GM18505 (cell line): ENCODE data around the gene TRIM69.
"Not testable (repeated sequence)": the region's sequence is repeated elsewhere in the genome, so short reads cannot be mapped to it uniquely, and the experiment has no call there.

Experiments used
- ATAC-seq: cut with Tn5 transposase; IDR thresholded peaks from one replicate; pipeline ENCODE4 v1.9.1; 2021; ENCODE audit not compliant: unreplicated experiment
- POLR2A ChIP-seq: IDR thresholded peaks from 4 replicates; pipeline ENCODE4 v1.6.1; 2011; ENCODE audit warnings: borderline replicate concordance; ENCODE audit not compliant: insufficient read depth, insufficient read length; ENCODE audit errors: extremely low read depth

TRIM69 gene

DNA sequence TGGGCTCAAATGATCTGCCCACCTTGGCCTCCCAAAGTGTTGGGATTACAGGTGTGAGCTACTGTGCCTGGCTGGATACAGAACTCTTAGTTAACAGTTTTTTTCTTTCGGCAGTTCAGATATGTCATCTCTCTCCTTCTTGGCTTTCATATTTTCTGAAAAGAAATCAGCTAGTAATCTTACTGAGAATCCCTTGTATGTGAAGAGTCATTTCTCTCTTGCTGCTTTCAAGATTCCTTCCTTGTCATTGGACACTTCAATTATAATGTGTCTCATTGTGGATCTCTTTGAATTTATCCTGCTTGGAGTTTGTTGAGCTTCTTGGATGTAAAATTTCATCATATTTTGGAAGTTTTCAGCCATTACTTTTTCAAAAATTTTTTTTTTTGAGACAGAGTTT is 17.0 kb downstream of the TRIM69 start:
- TF ChIP-seq POLR2A: no peak
- ATAC-seq: no peak

DNA sequence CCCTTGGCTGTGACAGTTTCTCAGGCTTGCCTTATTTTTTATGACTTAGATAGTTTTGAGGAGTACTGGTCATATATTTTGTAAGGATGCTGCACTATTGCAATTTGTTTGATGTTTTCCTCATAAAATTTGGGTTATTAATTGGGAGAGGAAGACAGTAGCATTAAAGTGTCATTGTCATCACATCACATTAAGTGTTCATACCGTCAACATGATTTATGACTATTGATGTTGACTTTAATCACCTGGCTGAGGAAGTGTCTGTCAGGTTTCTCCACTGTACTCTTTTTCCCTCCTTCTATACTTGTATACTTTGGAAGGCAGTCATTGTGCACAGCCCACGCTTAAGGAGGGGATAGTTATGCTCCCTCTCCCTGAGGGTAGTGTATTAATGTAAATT is 26.9 kb downstream of the TRIM69 start:
- no peak for ATAC-seq
- no peak for TF ChIP-seq POLR2A

DNA sequence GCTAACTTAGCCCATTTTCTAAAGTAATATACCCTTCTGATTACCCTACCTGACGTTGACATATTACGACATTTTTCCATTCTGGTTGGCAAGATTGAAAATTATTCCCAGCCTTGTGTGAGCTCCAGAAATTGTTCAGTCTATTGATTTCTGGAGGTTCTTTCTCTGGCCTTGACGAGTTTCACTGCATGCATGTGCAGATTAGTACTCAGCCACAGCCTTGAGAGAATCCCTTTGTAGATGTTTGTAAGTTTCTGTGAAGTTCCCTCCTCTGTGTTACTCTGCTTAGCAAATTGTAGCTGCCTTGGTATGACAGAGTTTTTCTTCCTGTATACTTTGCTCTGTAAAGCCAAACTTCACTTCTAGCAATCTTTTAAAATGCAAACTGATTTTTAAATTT is 27.5 kb downstream of the TRIM69 start:
- TF ChIP-seq POLR2A: no peak
- no peak for ATAC-seq

DNA sequence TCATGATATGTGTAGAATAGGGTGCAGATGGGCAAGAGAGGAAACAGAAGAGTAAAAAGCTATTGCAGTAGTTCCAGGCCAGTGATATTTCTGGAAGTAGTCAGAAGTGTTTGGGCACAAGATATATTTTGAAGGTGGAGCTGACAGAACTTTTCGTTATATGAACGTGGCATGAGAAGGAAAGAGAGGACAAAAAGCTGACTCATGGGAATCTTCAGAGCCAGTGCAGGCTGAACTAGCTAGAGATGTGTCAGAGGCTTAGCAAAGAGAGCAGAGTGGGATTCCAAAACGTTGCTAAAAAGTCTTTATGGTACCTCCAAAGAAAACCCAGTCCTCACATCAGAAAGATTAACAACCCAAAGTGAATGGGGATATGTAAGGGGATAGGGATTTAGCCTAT is 28.7 kb downstream of the TRIM69 start:
- no peak for ATAC-seq
- TF ChIP-seq POLR2A: no peak

DNA sequence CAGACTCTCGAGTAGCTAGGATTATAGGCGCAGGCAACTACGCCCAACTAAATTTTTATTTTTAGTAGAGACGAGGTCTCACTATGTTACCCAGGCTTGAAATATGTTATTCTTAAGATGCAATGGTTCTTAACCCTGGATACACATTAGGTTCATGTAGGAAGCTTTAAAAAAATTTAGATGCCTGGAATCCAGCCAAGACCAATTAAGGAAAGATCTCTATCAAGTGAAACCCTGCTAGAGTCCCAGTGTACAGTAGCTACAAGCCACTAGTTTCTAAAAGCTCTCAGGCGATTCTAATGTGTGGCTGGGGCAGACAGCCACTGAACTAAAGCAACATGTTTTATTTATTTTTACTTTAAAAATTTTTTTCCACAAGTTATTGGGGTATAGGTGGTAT is 33.2 kb downstream of the TRIM69 start:
- ATAC-seq: no peak
- no peak for TF ChIP-seq POLR2A

DNA sequence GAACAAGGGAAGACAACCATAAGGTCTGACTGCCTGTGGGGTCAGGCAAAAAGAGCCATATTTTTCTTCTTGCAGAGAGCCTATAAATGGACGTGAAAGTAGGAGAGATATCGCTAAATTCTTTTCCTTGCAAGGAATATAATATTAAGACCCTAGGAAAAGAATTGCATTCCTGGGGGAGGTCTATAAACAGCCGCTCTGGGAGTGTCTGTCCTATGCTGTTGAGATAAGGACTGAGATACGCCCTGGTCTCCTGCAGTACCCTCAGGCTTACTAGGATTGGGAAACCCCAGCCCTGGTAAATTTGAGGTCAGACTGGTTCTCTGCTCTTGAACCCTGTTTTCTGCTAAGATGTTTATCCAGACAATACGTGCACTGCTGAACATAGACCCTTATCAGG is 34.4 kb downstream of the TRIM69 start:
- not testable (repeated sequence) for ATAC-seq

DNA sequence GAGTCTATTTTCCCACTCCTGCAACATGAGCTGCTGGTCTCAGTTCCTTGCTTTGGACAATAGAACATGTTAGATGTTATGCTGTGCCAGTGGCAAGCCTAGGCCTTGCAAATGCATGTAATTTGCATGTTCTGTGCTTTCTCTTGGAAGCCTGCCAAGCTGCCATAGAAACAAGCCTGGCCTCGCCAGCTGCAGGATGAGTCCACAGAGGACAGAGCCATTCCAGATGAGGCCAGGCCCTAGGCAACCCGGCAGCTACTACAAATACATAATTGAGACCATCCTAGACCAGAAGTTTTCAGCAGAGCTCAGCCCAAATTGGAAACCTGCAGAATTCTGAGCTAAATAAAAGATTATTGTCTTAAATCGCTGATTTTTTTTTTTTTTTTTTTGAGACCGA is 39.6 kb downstream of the TRIM69 start:
- no peak for ATAC-seq
- TF ChIP-seq POLR2A: no peak

DNA sequence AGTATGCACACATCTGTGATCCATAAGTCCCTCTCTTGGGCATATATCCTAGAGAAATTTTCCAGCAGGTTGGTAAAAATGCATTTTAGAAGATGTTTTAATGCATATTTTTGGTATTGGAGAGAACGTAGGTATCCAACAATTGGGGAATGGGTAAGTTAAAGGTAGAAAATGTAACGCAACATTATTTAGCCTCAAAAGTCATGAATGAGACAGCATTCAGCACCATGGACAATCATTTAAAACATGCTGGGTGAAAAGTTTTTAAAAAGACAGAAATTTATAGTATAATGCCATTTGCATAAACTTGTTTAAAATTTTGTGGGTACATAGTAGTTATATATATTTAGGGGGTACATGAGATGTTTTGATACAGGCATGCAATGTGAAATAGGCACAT is 43.4 kb downstream of the TRIM69 start:
- ATAC-seq: no peak

DNA sequence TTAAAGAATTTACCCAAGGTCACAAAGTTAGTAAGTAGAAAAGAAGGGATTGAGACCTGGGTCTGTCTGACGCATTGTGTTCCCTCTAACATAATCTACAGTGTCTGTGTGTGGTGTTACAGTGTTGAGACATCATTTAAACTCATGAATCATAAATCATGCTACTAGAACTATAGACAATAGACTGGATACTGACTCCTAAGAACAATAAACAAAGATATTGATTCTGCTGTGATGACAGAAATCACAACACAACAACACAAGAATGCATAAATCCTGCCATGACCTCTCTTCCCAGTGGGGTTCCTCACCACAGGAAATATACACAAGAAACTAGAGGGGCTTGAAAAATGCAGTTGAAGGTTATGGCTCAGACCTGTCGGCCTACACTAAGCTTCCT is 44.3 kb downstream of the TRIM69 start:
- TF ChIP-seq POLR2A: no peak
- ATAC-seq: no peak

More for the DNA sequence above, 43.4 kb downstream of the TRIM69 start:
- TF ChIP-seq POLR2A: no peak

DNA sequence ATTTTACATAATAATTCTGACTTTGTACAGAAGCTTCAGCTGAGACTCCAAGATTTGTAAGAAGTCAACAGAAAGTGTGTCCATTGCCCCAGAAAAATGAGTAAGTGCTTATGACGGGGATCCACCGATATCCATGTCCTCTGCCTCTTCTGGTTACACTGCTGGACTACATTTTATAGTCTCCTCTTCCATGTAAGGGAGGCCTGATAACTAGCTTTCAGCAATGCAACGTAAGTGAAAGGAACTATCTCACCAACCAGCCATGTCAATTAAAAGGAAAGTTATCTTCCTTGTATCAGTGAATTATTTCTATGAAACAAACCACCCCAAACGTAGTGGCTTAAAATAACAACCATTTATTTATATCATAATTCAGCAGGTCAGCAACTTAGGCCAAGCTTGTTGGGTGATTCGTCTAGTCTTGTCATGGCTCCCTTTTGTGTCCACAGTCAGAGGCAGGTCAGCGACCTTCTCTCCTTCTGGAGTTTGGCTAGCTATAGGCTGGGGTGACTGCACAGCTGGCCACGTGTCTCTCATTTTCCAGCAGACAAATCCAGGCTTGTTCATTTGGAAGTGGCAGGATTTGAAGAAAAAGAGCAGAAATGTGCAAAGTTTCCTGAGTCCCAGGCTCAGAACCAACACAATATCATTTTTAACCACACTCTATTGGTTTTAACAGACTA is 44.9 kb downstream of the TRIM69 start:
- no peak for ATAC-seq
- no peak for TF ChIP-seq POLR2A

DNA sequence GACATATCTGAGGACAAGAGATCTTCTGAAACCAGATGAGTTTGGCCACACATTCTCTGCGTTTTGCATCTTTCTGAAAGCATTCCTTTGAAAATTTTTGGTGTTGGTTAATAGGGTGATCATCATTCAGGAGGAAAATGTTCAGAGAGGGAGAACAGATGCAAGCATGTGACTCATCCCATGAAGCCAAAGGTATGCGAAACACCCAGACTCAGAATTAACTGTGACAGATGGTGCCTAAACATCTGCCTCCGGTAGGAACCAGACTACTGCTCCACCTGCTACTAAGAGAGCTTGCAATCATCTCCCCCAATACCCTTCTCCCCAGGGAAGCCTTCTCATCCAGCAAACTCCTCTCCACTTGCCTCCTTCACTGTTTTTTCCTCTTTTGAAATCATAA is 46.2 kb downstream of the TRIM69 start:
- ATAC-seq: no peak
- no peak for TF ChIP-seq POLR2A

DNA sequence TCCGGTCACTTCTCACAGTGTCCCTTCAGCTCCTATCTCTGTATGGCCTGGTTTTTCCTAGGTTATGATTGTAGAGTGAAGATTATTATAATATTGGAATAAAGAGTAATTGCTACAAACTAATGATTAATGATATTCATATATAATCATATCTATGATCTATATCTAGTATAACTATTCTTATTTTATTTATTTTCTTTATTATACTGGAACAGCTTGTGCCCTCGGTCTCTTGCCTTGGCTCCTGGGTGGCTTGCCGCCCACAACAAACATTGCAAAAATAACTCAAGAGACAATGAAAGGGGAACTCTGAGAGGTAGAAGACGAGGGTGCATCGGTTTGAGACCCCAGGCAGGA is 48.6 kb downstream of the TRIM69 start:
- ATAC-seq: not testable (repeated sequence)

DNA sequence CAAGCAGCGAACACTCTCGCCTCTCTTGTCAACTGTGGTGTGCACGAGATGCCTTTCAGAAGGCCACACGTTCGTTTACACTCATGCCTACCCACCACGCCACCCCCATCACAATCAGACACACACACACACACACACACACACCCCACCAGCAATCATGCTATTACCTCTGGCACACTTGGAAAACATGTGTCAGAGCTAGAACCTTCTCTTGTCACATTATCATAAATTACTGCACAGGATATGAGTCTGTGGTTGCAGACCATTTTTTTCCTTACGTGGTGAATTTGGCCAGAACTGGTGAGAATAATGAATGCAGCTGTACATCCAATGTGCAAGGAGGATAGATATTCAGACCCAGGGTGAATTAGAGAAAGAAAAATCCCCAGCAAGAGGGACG is 52.4 kb downstream of the TRIM69 start:
- ATAC-seq: no peak
- TF ChIP-seq POLR2A: no peak

DNA sequence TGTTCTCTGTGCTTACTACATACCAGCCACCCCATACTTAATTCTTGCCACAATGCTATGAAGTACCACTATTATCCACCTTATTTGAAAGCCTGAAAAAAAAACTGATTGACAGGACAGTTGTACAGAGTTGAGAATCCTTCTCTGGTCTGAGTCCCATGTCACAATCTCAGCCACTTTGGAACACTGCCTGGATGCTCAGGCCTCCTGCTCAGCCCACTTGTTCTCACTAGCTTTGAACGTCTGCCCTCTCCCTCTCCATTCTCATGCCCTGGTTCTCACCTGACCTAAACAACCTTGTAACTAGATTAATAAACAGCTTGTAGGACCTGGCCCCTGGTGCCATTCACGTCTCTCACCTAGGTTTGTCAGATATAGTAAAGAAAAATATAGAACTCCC is 53.9 kb downstream of the TRIM69 start:
- no peak for ATAC-seq
- TF ChIP-seq POLR2A: no peak

DNA sequence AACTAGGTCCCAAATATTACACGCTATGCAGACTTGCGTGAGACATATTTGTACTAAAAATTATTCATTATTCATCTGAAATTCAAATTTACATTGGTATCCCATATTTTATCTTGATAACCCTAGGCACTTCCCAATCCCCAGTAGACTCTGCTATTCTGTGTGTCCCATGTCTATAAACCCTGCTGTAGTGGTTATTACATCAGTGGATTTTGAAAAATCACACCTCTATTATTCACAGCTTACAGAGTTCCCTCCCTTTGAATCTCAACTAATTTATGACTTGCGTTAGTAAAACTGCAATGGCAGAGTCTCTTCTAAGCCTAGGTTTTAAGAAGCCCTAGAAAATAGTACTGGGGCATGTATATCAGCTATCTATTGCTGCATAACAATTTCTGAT is 54.3 kb downstream of the TRIM69 start:
- no peak for TF ChIP-seq POLR2A
- ATAC-seq: no peak
